Measurements from ENCODE around the gene CDKN1B. TPM values are rescaled to one million over a fixed set of nuclear protein-coding genes. Genes with fewer than 3 reads are reported as not detected.

Gene CDKN1B
- total RNA-seq, 1 experiment from 2014 or later, result 33.1 TPM

DNA sequence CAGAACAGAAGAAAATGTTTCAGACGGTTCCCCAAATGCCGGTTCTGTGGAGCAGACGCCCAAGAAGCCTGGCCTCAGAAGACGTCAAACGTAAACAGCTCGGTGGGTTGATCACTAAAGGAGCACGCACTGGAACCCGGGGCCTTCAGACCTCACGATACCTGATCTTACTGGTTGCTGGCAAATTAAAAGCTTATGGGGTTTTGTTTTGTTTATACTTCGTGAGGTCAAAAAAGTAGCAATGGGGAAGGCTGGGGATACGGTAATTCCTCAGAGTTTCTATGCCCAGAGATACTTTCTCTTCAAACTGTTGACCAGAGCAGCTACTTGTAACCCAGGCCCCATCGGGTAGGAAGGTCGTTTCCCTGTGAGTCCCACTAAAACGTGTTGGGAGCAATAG, 1.7 kb downstream of the CDKN1B start (continued):
- TF ChIP-seq, protein P1, sequence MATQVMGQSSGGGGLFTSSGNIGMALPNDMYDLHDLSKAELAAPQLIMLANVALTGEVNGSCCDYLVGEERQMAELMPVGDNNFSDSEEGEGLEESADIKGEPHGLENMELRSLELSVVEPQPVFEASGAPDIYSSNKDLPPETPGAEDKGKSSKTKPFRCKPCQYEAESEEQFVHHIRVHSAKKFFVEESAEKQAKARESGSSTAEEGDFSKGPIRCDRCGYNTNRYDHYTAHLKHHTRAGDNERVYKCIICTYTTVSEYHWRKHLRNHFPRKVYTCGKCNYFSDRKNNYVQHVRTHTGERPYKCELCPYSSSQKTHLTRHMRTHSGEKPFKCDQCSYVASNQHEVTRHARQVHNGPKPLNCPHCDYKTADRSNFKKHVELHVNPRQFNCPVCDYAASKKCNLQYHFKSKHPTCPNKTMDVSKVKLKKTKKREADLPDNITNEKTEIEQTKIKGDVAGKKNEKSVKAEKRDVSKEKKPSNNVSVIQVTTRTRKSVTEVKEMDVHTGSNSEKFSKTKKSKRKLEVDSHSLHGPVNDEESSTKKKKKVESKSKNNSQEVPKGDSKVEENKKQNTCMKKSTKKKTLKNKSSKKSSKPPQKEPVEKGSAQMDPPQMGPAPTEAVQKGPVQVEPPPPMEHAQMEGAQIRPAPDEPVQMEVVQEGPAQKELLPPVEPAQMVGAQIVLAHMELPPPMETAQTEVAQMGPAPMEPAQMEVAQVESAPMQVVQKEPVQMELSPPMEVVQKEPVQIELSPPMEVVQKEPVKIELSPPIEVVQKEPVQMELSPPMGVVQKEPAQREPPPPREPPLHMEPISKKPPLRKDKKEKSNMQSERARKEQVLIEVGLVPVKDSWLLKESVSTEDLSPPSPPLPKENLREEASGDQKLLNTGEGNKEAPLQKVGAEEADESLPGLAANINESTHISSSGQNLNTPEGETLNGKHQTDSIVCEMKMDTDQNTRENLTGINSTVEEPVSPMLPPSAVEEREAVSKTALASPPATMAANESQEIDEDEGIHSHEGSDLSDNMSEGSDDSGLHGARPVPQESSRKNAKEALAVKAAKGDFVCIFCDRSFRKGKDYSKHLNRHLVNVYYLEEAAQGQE (IDR thresholded peaks at IDR 0.05; ENCODE audit: low read depth), result no peak
- TF ChIP-seq CBX3 (IDR thresholded peaks at IDR 0.05; ENCODE audit: low read depth) (no peak), EGR1 (IDR thresholded peaks at IDR 0.05; ENCODE audit: low read depth) (no peak), ELF1 (IDR thresholded peaks at IDR 0.05; ENCODE audit: borderline replicate concordance, low read depth) (no peak), POLR2AphosphoS5 (IDR thresholded peaks at IDR 0.05; ENCODE audit: low read depth, low read length) (no peak), ZFX (IDR thresholded peaks at IDR 0.05) (no peak), FOSL1 (IDR thresholded peaks at IDR 0.05; ENCODE audit: low read depth) (no peak), SRF (IDR thresholded peaks at IDR 0.05; ENCODE audit: low read depth) (no peak)
- TF ChIP-seq, protein P2, sequence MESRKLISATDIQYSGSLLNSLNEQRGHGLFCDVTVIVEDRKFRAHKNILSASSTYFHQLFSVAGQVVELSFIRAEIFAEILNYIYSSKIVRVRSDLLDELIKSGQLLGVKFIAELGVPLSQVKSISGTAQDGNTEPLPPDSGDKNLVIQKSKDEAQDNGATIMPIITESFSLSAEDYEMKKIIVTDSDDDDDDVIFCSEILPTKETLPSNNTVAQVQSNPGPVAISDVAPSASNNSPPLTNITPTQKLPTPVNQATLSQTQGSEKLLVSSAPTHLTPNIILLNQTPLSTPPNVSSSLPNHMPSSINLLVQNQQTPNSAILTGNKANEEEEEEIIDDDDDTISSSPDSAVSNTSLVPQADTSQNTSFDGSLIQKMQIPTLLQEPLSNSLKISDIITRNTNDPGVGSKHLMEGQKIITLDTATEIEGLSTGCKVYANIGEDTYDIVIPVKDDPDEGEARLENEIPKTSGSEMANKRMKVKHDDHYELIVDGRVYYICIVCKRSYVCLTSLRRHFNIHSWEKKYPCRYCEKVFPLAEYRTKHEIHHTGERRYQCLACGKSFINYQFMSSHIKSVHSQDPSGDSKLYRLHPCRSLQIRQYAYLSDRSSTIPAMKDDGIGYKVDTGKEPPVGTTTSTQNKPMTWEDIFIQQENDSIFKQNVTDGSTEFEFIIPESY (IDR thresholded peaks at IDR 0.05; ENCODE audit: extremely low read depth, insufficient replicate concordance, low read length), result no peak
- TF ChIP-seq, protein P3, sequence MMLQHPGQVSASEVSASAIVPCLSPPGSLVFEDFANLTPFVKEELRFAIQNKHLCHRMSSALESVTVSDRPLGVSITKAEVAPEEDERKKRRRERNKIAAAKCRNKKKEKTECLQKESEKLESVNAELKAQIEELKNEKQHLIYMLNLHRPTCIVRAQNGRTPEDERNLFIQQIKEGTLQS (IDR thresholded peaks at IDR 0.05), result no peak
